ENCODE data around the gene CLIP2.
"Not testable (repeated sequence)": the region's sequence is repeated elsewhere in the genome, so short reads cannot be mapped to it uniquely, and the experiment has no call there.

Gene CLIP2

DNA sequence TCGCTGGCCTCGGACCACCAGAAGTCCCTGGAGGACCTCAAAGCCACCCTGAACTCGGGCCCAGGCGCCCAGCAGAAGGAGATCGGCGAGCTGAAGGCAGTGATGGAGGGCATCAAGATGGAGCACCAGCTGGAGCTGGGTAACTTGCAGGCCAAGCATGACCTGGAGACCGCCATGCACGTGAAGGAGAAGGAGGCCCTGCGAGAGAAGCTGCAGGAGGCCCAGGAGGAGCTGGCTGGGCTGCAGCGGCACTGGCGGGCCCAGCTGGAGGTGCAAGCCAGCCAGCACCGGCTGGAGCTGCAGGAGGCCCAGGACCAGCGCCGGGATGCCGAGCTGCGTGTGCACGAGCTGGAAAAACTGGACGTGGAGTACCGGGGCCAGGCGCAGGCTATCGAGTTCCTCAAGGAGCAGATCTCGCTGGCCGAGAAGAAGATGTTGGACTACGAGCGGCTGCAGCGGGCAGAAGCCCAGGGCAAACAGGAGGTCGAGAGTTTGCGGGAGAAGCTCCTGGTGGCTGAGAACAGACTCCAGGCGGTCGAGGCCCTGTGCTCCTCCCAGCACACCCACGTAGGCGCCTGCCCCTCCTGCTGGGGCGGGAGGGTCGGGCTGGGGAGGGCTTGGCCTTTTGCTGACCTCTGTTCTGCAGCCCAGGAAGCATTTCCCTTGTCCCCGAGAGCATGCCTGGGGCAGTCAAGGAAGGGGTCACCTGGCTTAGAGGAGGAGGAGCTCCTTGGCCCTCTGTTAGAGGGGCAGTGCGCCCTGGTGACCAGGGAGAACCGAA is 87.2 kb downstream of the CLIP2 start:
- no peak for DNase-seq

DNA sequence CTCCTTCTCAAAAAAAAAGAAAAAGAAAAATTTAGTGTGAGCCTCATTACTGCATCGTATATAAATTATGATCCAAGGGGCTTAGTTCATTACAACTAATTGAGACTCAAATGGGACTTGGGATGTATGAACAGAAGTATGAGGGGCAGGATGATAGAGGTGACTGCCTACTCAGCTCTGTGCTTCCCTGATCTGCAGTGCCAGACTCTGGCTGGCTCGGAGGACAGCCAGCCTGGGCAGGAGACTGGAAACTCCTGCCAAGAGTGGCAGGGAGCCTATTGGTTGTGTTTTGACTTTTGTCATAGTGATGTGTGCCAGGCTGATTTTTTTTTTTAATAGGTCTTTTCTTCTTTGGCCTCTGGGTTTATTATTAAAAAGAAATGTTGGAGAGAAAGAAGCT is 90.7 kb downstream of the CLIP2 start:
- DNase-seq = no peak

- no peak for DNase-seq
Observed at GRCh38 chr7:74380720-74381119, 91.5 kb downstream of the CLIP2 start.

DNA sequence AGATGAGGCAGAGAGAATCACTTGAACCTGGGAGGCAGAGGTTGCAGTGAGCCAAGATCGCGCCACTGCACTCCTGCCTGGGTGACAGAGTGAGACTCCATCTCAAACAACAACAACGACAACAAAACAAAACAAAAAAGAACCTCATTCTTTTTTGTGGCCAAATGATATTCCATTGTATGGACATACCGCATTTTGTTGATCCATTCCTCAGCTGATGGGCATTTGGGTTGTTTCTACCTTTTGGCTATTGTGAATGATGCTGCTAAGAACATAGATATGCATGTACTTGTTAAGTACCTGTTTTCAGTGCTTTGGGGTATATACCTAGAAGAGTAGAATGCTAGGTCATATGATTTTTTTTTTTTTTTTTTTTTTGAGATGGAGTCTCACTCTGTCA is 94.9 kb downstream of the CLIP2 start:
- not testable (repeated sequence) for DNase-seq

DNA sequence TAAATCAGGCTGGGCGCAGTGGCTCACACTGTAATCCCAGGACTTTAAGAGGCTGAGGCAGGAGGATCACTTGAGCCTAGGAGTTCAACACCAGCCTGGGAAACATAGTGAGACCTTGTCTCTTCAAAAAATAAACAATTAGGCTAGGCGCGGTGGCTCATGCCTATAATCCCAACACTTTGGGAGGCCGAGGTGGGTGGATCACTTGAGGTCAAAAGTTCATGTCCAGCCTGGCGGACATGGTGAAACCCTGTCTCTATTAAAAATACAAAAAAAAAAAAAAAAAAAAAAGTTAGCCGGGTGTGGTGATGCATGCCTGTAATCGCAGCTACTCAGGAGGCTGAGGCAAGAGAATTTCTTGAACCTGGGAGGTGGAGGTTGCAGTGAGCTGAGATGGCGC is 95.6 kb downstream of the CLIP2 start:
- not testable (repeated sequence) for DNase-seq

GRCh38 chr7:74387606-74388005 is 98.4 kb downstream of the CLIP2 start:
- no peak for DNase-seq

DNA sequence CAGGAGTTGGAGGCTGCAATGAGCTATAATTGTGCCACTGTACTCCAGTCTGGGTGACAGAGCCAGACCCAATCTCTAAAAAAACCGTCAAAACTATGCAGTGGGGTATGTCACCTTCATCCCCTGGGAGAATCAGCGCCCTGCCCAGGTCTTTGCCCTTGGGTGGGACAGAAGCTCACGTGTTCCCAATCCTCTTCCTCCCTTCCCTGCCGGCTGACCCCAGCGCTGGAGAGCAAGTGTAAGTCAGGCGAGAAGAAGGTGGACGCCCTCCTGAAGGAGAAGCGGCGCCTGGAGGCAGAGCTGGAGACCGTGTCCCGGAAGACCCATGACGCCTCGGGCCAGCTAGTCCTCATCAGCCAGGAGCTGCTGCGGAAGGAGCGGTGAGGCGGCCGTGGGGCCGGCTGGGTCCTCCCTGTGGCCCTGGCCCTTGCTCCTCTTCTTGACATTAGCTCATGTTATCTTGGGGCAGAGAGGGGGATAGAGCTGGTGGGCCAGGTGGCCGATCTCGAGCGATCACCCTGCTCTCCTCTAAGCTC is 99.7 kb downstream of the CLIP2 start:
- DNase-seq = no peak

DNA sequence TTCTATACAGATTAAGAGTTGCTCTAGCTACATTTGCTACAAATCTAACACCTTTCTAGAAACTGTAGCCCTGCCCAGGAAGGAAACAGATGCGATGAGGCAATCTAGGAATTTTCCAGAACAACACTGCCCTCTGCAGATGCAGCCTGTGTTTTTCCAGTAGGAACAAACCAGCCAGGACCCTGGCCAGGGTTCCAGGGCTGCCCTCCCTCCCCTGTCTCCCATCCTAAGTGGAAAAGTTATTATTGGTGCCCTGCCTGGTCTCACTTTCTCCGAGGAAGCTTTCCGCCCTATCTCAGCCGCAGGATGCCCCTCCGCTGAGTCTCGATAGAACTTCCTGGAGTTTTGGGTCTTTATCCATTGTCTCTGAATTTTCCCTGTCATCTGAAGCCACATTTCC is 104.5 kb downstream of the CLIP2 start:
- not testable (repeated sequence) for DNase-seq

GRCh38 chr7:74394601-74395000 is 105.4 kb downstream of the CLIP2 start:
- not testable (repeated sequence) for DNase-seq

GRCh38 chr7:74395745-74396311 is 106.6 kb downstream of the CLIP2 start:
- DNase-seq = no peak

DNA sequence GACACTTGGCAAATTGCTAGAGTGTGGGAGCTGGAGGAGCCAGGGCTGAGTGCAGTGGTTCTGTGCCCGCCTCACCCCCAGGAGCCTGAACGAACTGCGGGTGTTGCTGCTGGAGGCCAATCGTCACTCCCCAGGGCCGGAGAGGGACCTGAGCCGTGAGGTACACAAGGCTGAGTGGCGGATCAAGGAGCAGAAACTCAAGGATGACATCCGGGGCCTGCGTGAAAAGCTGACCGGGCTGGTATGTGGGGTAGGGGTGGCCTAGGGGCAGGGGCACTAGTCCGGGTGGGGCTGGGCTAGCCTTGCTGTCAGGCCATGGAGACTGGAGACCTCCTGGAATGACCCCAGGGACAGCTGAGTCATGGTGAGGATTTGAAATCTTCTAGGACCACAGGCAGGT is 107.8 kb downstream of the CLIP2 start:
- DNase-seq = no peak

DNA sequence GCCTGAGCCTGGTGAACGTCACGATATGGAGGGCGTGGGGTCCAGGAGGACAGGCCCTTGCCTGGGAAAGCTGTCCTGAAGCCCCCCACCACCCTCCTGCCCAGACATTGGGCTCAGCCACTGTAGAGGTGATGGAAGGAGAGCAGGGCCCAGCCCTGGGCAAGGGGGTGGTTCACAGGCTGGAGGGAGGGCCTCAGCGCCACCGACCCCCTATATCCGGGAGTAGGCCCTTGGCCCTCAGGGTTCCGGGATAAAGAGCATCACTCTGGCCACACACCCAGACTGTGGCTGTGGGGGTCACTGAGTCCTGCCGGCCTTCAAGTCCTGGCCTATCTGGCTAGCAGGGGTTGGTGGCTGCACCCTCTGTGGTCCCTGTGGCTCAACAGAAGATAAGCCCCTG is 109.2 kb downstream of the CLIP2 start:
- no peak for DNase-seq

- DNase-seq = no peak
Observed at GRCh38 chr7:74399006-74399405, 109.8 kb downstream of the CLIP2 start.

GRCh38 chr7:74400420-74401136 is 111.4 kb downstream of the CLIP2 start:
- no peak for DNase-seq

DNA sequence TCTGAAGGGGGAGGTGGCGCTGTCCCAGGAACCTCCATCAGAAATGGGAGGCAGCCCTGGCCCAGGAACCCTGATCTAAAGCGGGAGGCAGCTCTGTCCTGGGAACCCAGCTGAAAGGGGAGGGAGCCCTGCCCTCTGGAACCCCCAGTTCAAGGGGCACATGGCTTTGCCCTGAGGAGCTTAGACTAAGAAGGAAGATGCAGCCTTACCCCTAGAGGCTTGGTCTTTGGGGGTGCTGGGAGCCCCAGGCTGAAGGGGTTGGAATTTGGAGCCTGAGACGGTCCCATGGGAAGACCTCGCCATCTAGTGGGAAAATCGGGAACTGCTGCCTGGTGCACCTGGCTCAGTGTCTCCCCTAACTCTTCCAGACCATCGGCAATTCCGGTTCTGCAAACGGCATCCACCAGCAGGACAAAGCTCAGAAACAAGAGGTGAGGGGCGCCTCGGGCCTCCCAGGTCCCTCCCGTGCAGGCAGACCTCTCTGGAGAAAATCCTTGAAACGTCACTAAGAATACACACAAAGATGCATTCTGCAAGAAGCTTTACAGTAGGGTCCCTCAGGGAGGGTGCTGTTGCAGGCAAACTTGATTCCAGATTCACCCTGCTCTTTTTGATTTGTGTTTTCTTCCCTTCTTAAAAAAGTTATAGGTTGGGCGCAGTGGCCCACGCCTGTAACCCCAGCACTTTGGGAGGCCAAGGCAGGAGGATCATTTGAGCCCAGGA is 112.1 kb downstream of the CLIP2 start:
- peak; percentile 79 for DNase-seq

GRCh38 chr7:74402668-74403067 is 113.5 kb downstream of the CLIP2 start:
- DNase-seq = not testable (repeated sequence)

GRCh38 chr7:74403521-74404387 is 114.5 kb downstream of the CLIP2 start:
- DNase-seq = no peak

DNA sequence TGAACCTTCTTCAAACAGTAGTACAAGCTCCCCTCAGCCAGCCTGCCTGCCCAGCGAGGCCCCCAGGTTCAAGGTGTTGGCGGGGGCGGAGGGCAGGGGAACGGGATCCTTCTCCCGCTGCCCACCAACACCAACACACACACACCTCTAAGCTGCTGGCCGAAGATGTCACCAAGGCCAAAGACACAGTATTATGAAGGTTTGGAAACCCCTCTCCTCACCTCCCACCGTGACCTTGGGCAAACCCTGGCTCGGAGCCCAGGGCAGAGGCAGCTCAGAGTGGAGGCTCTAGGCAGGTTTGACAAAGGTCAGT is 115.1 kb downstream of the CLIP2 start:
- DNase-seq = no peak

DNA sequence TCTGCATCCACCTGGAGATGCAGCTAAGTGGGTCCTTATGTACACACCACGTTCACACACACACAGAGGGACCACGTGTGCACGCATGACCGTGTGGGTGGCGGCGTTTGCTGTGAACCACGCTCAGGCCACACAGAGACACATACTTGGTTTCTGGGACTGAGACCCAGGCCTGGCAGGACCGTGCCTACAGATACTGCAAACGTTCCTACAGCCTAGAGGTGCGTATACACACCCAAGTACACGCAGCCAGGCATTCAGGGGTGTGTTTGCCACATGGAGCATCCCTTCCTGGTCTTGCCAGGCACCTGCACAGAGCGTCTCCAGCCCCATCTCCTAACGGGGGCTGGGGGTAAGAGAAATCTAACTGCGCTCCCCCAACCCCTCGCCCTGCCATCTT is 115.5 kb downstream of the CLIP2 start:
- DNase-seq = no peak

GRCh38 chr7:74405191-74405898 is 116.1 kb downstream of the CLIP2 start:
- DNase-seq = peak; percentile 24

GRCh38 chr7:74405899-74406512 is 116.8 kb downstream of the CLIP2 start:
- no peak for DNase-seq
